DND-41 (cell line): ENCODE measurements around the gene FUZ.
A peak's percentile ranks its signal among the peaks of the same experiment; 100 is the strongest.

Experiments used
- ATAC-seq: fragments of 200-7000 bp; cut with Tn5 transposase; 3 replicates; pipeline ENCODE4 v1.9.1; 2021; ENCODE audit warnings: low read depth; ENCODE audit not compliant: insufficient read depth
- DNase-seq: peaks from one replicate; pipeline ENCODE4 v3.0.0-alpha.2; 2020
- H2AFZ ChIP-seq: 2 replicates; pipeline ENCODE4 v1.6.0; 2012; ENCODE audit warnings: low read depth, low read length
- H3K27ac ChIP-seq: 2 replicates; pipeline ENCODE4 v1.5.1; 2012; ENCODE audit warnings: low read length, inconsistent platforms
- H3K27me3 ChIP-seq: fragments of 200-600 bp; sonication (generic); 2 replicates; pipeline ENCODE4 v1.6.0; 2012; ENCODE audit warnings: low read length, mild to moderate bottlenecking, inconsistent platforms; ENCODE audit not compliant: insufficient read depth, poor library complexity
- H3K36me3 ChIP-seq: 2 replicates; pipeline ENCODE4 v1.5.1; 2012; ENCODE audit warnings: low read length, inconsistent platforms; ENCODE audit not compliant: insufficient read depth
- H3K4me1 ChIP-seq: 2 replicates; pipeline ENCODE4 v1.5.1; 2012; ENCODE audit warnings: mild to moderate bottlenecking, low read length; ENCODE audit not compliant: insufficient read depth
- H3K4me2 ChIP-seq: 2 replicates; pipeline ENCODE4 v1.6.0; 2012; ENCODE audit warnings: mild to moderate bottlenecking, moderate library complexity, low read length, inconsistent platforms; ENCODE audit not compliant: insufficient read depth
- H3K4me3 ChIP-seq, 2 experiments: fragments of 200-600 bp in 1 of 2; shearing (Covaris generic) in 1 of 2; 2 replicates each; pipeline ENCODE4 v1.5.1; 2012 to 2016; ENCODE audit warnings: inconsistent platforms in 2 of 2, low read length in 2 of 2, mild to moderate bottlenecking in 2 of 2, low read depth in 1 of 2, moderate library complexity in 1 of 2
- H3K79me2 ChIP-seq: 2 replicates; pipeline ENCODE4 v1.6.0; 2012; ENCODE audit warnings: low read length, inconsistent platforms; ENCODE audit not compliant: insufficient read depth
- H3K9ac ChIP-seq: 2 replicates; pipeline ENCODE4 v1.6.0; 2012; ENCODE audit warnings: low read depth, mild to moderate bottlenecking, inconsistent platforms, low read length, moderate library complexity
- H3K9me3 ChIP-seq: 2 replicates; pipeline ENCODE4 v1.5.1; 2012; ENCODE audit warnings: low read length, moderate library complexity, mild to moderate bottlenecking, inconsistent platforms; ENCODE audit not compliant: insufficient read depth, severe bottlenecking
- H4K20me1 ChIP-seq: 2 replicates; pipeline ENCODE4 v1.6.0; 2012; ENCODE audit warnings: low read length; ENCODE audit not compliant: insufficient read depth
- CTCF ChIP-seq: IDR thresholded peaks from 2 replicates; pipeline ENCODE4 v1.5.1; 2012; ENCODE audit warnings: borderline replicate concordance, low read length, moderate library complexity, mild to moderate bottlenecking; ENCODE audit not compliant: poor library complexity, severe bottlenecking; ENCODE audit errors: extremely low read depth
- EZH2 ChIP-seq: IDR thresholded peaks from 3 replicates; pipeline ENCODE4 v1.6.1; 2012; ENCODE audit warnings: borderline replicate concordance, low read depth, mild to moderate bottlenecking, moderate library complexity, low read length, inconsistent platforms; ENCODE audit not compliant: severe bottlenecking

Gene FUZ

DNA sequence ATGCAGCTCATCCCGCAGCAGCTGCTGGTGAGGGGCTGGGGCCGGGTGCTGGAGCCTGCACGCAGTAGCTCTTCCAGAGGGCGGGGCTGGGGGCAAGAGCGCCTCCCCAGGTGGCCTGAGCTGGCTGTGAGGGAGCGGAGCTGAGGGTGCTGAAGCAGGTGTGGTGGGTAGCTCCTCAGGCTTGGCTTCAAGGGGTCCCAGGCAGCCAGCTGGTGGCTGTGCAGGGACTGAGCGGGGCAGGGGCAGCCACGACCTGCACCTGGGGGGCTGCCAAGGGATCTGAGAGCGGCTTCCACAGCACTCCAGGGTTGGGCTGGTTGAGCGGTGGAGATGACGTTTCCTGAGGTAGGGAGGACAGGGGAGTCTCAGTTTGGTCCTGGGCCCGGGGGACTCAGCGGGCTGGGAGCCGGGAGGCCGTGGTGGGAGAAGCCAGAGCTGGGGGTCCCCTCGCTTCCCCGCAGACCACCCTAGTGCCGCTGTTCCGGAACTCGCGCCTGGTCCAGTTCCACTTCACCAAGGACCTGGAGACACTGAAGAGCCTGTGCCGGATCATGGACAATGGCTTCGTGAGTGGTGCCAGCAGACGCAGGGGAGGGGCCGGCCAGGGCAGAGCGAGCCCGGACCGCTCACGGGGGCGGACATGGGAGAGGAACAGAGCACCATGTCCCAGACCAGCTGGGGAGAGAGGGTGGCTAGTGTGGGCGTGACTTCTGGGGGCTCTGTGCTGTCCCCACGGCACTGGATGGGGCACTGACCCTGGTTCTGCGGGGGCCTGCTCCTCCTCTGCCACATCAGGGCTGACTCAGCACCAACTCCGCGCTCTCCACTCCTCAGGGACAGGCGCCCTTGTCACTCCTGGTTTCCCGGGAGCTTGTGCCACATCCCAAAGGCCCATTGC, 45.2 kb upstream of the FUZ start:
- ATAC-seq: peak; percentile 8; the same call in 1 of the 3 replicates
- TF ChIP-seq CTCF (no peak), EZH2 (no peak)

GRCh38 chr19:49857838-49858087, 44.7 kb upstream of the FUZ start:
- Histone ChIP-seq H2AFZ (no peak overlapping the region), H3K9ac (no peak overlapping the region), H3K4me3 (no peak overlapping the region), H3K9me3 (no peaks in the 10 kb centered on the region), H3K27me3 (no peaks in the 10 kb centered on the region), H3K4me2 (no peak overlapping the region), H3K79me2 (peaks cover 46% of the 10 kb centered on the region), H3K4me1 (peaks cover 15% of the 10 kb centered on the region), H3K36me3 (peaks cover 84% of the 10 kb centered on the region), H3K27ac (no peak overlapping the region), H4K20me1 (peaks cover 82% of the 10 kb centered on the region)
- ATAC-seq (no peak), DNase-seq (no peak)
- TF ChIP-seq CTCF (no peak), EZH2 (no peak)

More for the DNA sequence above, 45.2 kb upstream of the FUZ start:
- no peak for DNase-seq
- Histone ChIP-seq H4K20me1 (peaks cover 85% of the 10 kb centered on the region), H3K27me3 (no peaks in the 10 kb centered on the region), H3K9me3 (no peaks in the 10 kb centered on the region), H3K27ac (no peak overlapping the region), H2AFZ (no peak overlapping the region), H3K4me1 (peaks cover 12% of the 10 kb centered on the region), H3K36me3 (peaks cover 88% of the 10 kb centered on the region), H3K4me3 (no peak overlapping the region), H3K9ac (no peak overlapping the region), H3K4me2 (no peak overlapping the region), H3K79me2 (peaks cover 43% of the 10 kb centered on the region)

DNA sequence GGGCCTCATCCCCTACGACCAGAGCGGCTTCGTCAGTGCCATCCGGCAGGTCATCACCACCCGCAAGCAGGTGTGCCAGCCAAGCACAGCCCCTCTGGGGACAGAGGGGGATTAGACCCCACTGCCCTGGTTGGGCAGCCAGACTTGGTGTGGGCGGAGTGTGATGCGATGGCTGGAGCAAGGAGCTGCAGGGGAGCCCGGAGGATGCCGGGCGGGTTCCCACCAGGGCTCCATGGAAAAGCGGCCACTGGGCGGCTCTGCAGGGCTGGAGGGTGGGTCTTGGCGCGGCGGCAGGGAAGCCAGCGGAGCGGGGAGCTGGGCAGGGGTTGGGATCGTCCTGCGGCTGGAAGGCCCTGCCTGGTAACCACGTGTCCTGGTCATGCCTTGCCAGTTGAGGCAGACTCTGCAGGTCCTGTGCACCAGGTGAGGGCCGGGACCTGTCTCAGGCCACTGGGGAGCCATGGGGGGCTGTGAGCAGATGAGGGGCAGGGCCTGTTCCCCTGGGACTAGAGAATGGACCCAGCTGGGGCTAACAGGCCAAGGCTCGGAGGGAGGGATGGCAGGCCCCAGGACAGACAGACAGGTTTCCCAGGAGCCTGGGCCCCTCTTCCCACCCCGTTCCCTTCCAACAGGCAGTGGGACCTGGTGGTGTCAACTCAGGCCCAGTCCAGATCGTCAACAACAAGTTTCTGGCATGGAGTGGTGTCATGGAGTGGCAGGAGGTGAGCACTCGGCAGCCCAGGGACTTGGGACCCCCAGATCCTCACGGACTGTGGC, 44.2 kb upstream of the FUZ start:
- peaks cover 90% of the 10 kb centered on the region for H3K36me3 ChIP-seq
- no peaks in the 10 kb centered on the region for H3K9me3 ChIP-seq
- no peak overlapping the region for H3K27ac ChIP-seq
- no peak; the same call in 2 of the 3 replicates for ATAC-seq
- H3K4me3 ChIP-seq: no peak overlapping the region
- H3K9ac ChIP-seq: no peak overlapping the region
- peaks cover 51% of the 10 kb centered on the region for H3K79me2 ChIP-seq
- no peak overlapping the region for H3K4me2 ChIP-seq
- H2AFZ ChIP-seq: no peak overlapping the region
- no peak for TF ChIP-seq CTCF
- TF ChIP-seq EZH2: no peak
- DNase-seq: no peak
- H3K4me1 ChIP-seq: peaks cover 21% of the 10 kb centered on the region
- peaks cover 87% of the 10 kb centered on the region for H4K20me1 ChIP-seq
- H3K27me3 ChIP-seq: no peaks in the 10 kb centered on the region
